HepG2 (cell line): ENCODE results near the gene IGFL2.

Experiments used
- NCOA5 ChIP-seq: sonication (generic); formaldehyde crosslinking; IDR thresholded peaks from 2 replicates; pipeline ENCODE4 v1.4.0; 2020; ENCODE audit warnings: missing genetic modification reagents
- PHF20 ChIP-seq: sonication (generic); formaldehyde crosslinking; IDR thresholded peaks from 2 replicates; pipeline ENCODE4 v1.5.0; 2020; ENCODE audit warnings: mild to moderate bottlenecking, missing genetic modification reagents
- SRSF1 ChIP-seq: fragments of 200-400 bp; formaldehyde crosslinking; optimal IDR thresholded peaks from 2 replicates; pipeline ENCODE3; 2017; ENCODE audit warnings: mild to moderate bottlenecking, low read depth, low read length, moderate library complexity

- TF ChIP-seq PHF20 (CRISPR knock-in tag), result no peak
- TF ChIP-seq NCOA5, result no peak
- no peak for TF ChIP-seq SRSF1
Observed at GRCh38 chr19:46116121-46116520, 31.9 kb upstream of the IGFL2 start.
